Thoracic aorta (tissue), 2 donors: ENCODE measurements around the gene JUNB. TPM values are rescaled to one million over a fixed set of nuclear protein-coding genes. Genes with fewer than 3 reads are reported as not detected.

ENCODE experiments used
- ATAC-seq: fragments of 150-250 bp; one replicate; pipeline ENCODE4 v1.8.0; 2017; ENCODE audit warnings: low read depth; ENCODE audit not compliant: insufficient number of reproducible peaks, low FRiP score
- DNase-seq: peaks from one replicate; pipeline ENCODE4 v3.0.0-alpha.2; 2020; ENCODE audit warnings: low spot score
- H3K27ac ChIP-seq, 2 donors: fragments of 200-600 bp; sonication (generic); 1 replicate in 1 of 2; 2 replicates in 1 of 2; pipeline ENCODE4 v1.5.1; 2016; ENCODE audit warnings: mild to moderate bottlenecking in 2 of 2, moderate library complexity in 2 of 2
- H3K27me3 ChIP-seq: fragments of 200-600 bp; sonication (generic); replicated peaks from 2 replicates; pipeline ENCODE4 v1.6.0; 2016; ENCODE audit warnings: mild to moderate bottlenecking; ENCODE audit not compliant: insufficient read depth
- H3K36me3 ChIP-seq: fragments of 200-600 bp; sonication (generic); one replicate; pipeline ENCODE4 v1.5.1; 2016
- H3K4me1 ChIP-seq, 2 donors: fragments of 200-600 bp; sonication (generic); 1 replicate in 1 of 2; 2 replicates in 1 of 2; pipeline versions ENCODE4 v1.5.1 to v1.6.0; 2016; ENCODE audit warnings: low read depth in 2 of 2, mild to moderate bottlenecking in 1 of 2; ENCODE audit not compliant: control insufficient read depth in 1 of 2
- H3K4me3 ChIP-seq: fragments of 200-600 bp; sonication (generic); 2 replicates; pipeline ENCODE4 v1.5.1; 2016; ENCODE audit warnings: mild to moderate bottlenecking
- H3K9me3 ChIP-seq: fragments of 200-600 bp; sonication (generic); 2 replicates; pipeline ENCODE4 v1.5.1; 2016
- CTCF ChIP-seq: fragments of 200-600 bp; sonication (generic); IDR thresholded peaks from one replicate; pipeline ENCODE4 v1.5.1; 2019; ENCODE audit warnings: antibody characterized with exemption
- total RNA-seq, 2 donors: library from RNA; depleted of rRNA; stranded (reverse); fragments of >200 nt; gene quantifications; one replicate each; pipeline versions ENCODE4 v1.1.0 to v1.2.3, GENCODE V29; 2016

Gene JUNB
- total RNA-seq, 2 donors from 2014 or later: 698 to 2,087 TPM

GRCh38 chr19:12801466-12802266 is 10.4 kb downstream of the JUNB start, which contains the start of the genes PRDX2 and THSD8:
Gene PRDX2 (minus strand): TSS chr19:12801800. CDS start chr19:12801261, 539 bp downstream.
Gene THSD8 (plus strand): TSS chr19:12802069. CDS start chr19:12802072, 3 bp downstream.
- no peaks in the 10 kb centered on the region for H3K9me3 ChIP-seq
- H3K36me3 ChIP-seq: no peaks in the 10 kb centered on the region

GRCh38 chr19:12802267-12803106 is 11.2 kb downstream of the JUNB start:
- DNase-seq (no peak), ATAC-seq (no peak)
- Histone ChIP-seq H3K27ac (no peak overlapping the region), H3K36me3 (no peaks in the 10 kb centered on the region), H3K4me1 (peaks cover 11 to 30% of the 10 kb centered on the region in 2 donors), H3K4me3 (peak overlapping the region; percentile 77), H3K9me3 (no peaks in the 10 kb centered on the region), H3K27me3 (no peaks in the 10 kb centered on the region)
- TF ChIP-seq CTCF: no peak

More at GRCh38 chr19:12801466-12802266, 10.4 kb downstream of the JUNB start, which contains the start of the genes PRDX2 and THSD8:
- Histone ChIP-seq H3K4me1 (peaks cover 5 to 23% of the 10 kb centered on the region in 2 donors), H3K27me3 (no peaks in the 10 kb centered on the region), H3K4me3 (peak within 1 kb of the TSS; percentile 77), H3K27ac (peak within 1 kb of the TSS; percentile 27 to 61)
- ATAC-seq (no peak), DNase-seq (no peak)
- no peak for TF ChIP-seq CTCF

GRCh38 chr19:12804051-12804450 is 12.8 kb downstream of the JUNB start:
- Histone ChIP-seq H3K9me3 (no peaks in the 10 kb centered on the region), H3K4me3 (no peak overlapping the region), H3K27me3 (no peaks in the 10 kb centered on the region), H3K36me3 (no peaks in the 10 kb centered on the region), H3K4me1 (peaks cover 11 to 30% of the 10 kb centered on the region in 2 donors), H3K27ac (no peak overlapping the region)
- DNase-seq: no peak
- ATAC-seq: no peak
- no peak for TF ChIP-seq CTCF

- TF ChIP-seq CTCF: no peak
- Histone ChIP-seq H3K4me3 (peak within 1 kb of the TSS; percentile 75), H3K36me3 (no peaks in the 10 kb centered on the region), H3K27me3 (no peaks in the 10 kb centered on the region), H3K27ac (peak within 1 kb of the TSS in 1 of 2 donors; percentile 16), H3K4me1 (peaks cover 6 to 17% of the 10 kb centered on the region in 2 donors), H3K9me3 (no peaks in the 10 kb centered on the region)
- DNase-seq: no peak
- ATAC-seq: peak; percentile 68
Observed at GRCh38 chr19:12806242-12807081, 15.2 kb downstream of the JUNB start, which contains the start of gene RNASEH2A. Gene RNASEH2A (plus strand): TSS chr19:12806584. CDS start chr19:12806674, 90 bp downstream.
